Large intestine (tissue), 3 donors: ENCODE measurements around the gene FTL. TPM values are rescaled to one million over a fixed set of nuclear protein-coding genes. Genes with fewer than 3 reads are reported as not detected.

ENCODE experiments used
- DNase-seq, 2 donors: peaks; one replicate each; pipeline versions ENCODE4 v3.0.0 to v3.0.0-alpha.2; 2013
- H3K27ac ChIP-seq: one replicate; pipeline ENCODE4 v1.5.1; 2013; ENCODE audit warnings: low read length
- H3K27me3 ChIP-seq: 2 replicates; pipeline ENCODE4 v1.6.1; 2013; ENCODE audit warnings: low read length; ENCODE audit not compliant: control insufficient read depth, insufficient read depth
- H3K36me3 ChIP-seq: 2 replicates; pipeline ENCODE4 v1.6.1; 2013; ENCODE audit warnings: low read length; ENCODE audit not compliant: control insufficient read depth, insufficient read depth
- H3K4me1 ChIP-seq: one replicate; pipeline ENCODE4 v1.6.1; 2013; ENCODE audit warnings: low read length; ENCODE audit not compliant: control insufficient read depth, insufficient read depth
- H3K4me3 ChIP-seq: one replicate; pipeline ENCODE4 v1.5.1; 2013; ENCODE audit warnings: low read length
- H3K9me3 ChIP-seq: one replicate; pipeline ENCODE4 v1.6.1; 2013; ENCODE audit warnings: mild to moderate bottlenecking, low read depth, low read length, moderate library complexity; ENCODE audit not compliant: control insufficient read depth
- WGBS: methylation state at CpG from one replicate; pipeline ENCODE4 v1.1.5; 2013; ENCODE audit warnings: low lambda C conversion rate; ENCODE audit not compliant: insufficient coverage; 5-methylcytosine and 5-hydroxymethylcytosine counted together
- polyA plus RNA-seq: library from polyadenylated mRNA; unstranded; fragments of 120-200 nt; gene quantifications from one replicate; pipeline ENCODE4 v1.2.1, GENCODE V29; 2013

FTL gene
- polyA plus RNA-seq, 1 donor = 6,937 TPM

DNA sequence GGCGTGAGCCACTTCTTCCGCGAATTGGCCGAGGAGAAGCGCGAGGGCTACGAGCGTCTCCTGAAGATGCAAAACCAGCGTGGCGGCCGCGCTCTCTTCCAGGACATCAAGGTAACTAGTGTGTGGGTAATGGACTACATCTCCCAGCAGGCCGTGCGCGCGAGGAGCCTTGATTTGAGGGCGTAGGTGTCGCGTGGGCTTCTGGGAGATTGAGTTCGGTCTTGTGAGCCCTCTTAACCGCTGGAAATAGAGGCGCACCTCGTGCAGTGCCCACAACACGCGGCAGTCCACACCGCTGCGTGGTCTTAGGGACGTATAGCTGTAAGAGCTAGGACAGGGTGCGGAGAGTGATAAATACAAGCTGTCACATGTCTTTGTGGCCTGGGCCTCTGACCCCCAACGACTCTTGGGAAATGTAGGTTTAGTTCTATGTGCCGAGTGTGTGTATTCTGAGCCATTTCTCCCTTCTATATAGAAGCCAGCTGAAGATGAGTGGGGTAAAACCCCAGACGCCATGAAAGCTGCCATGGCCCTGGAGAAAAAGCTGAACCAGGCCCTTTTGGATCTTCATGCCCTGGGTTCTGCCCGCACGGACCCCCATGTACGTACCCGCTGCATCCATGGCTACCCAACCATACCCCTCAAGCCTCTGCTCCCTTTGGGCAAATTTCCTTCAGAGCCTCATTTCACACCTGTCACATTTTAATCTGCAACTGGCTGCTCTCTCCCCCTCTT is 864 bp downstream of the FTL start:
- H3K36me3 ChIP-seq = peaks cover 42% of the 10 kb centered on the region

DNA sequence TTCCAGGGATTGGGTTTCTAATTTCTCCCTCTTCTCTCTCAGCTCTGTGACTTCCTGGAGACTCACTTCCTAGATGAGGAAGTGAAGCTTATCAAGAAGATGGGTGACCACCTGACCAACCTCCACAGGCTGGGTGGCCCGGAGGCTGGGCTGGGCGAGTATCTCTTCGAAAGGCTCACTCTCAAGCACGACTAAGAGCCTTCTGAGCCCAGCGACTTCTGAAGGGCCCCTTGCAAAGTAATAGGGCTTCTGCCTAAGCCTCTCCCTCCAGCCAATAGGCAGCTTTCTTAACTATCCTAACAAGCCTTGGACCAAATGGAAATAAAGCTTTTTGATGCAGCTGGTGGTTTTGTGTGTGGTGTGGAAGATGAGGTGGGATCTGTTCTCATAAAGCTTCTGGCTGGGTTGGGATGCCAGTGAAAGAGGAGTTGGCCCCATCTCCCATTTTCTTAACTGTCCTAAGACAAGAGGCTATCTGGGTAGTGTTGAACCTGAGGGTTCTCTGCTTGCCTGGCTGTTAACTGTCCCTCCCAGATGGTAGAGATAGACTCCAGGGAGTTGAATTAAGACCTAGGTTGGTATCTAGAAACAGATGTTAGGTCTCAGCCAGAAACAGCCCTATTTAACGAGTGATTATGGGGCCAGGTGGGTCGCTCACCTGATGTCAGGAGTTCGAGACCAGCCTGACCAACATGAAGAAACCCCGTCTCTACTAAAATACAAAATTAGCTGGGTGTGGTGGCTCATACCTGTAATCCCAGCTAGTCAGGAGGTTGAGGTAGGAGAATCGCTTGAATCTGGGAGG is 1.6 kb downstream of the FTL start:
- no CpG with 5 or more reads among the region's 10 CpGs for WGBS
- peaks cover 17% of the 10 kb centered on the region for H3K4me1 ChIP-seq
- H3K27ac ChIP-seq = peak overlapping the region; percentile 79
- DNase-seq = no peak
- peaks cover 13% of the 10 kb centered on the region for H3K9me3 ChIP-seq
- no peaks in the 10 kb centered on the region for H3K27me3 ChIP-seq
- H3K4me3 ChIP-seq = peak overlapping the region; percentile 91
- peaks cover 42% of the 10 kb centered on the region for H3K36me3 ChIP-seq

More for the DNA sequence above, 864 bp downstream of the FTL start:
- Histone ChIP-seq H3K27ac (peak overlapping the region; percentile 79), H3K4me3 (peak overlapping the region; percentile 91), H3K4me1 (peaks cover 25% of the 10 kb centered on the region), H3K9me3 (peaks cover 13% of the 10 kb centered on the region), H3K27me3 (no peaks in the 10 kb centered on the region)
- no CpG with 5 or more reads among the region's 36 CpGs for WGBS
- peak; percentile 68 to 79 for DNase-seq

- peaks cover 12% of the 10 kb centered on the region for H3K4me1 ChIP-seq
- H3K36me3 ChIP-seq = peaks cover 46% of the 10 kb centered on the region
- WGBS = no CpG with 5 or more reads among the region's 14 CpGs
- H3K27me3 ChIP-seq = no peaks in the 10 kb centered on the region
- peaks cover 13% of the 10 kb centered on the region for H3K9me3 ChIP-seq
- peak overlapping the region; percentile 91 for H3K4me3 ChIP-seq
- DNase-seq = peak; percentile 70 to 85
- H3K27ac ChIP-seq = peak overlapping the region; percentile 79
These were observed 2.5 kb downstream of the FTL start for GRCh38 chr19:48967346-48968178.

DNA sequence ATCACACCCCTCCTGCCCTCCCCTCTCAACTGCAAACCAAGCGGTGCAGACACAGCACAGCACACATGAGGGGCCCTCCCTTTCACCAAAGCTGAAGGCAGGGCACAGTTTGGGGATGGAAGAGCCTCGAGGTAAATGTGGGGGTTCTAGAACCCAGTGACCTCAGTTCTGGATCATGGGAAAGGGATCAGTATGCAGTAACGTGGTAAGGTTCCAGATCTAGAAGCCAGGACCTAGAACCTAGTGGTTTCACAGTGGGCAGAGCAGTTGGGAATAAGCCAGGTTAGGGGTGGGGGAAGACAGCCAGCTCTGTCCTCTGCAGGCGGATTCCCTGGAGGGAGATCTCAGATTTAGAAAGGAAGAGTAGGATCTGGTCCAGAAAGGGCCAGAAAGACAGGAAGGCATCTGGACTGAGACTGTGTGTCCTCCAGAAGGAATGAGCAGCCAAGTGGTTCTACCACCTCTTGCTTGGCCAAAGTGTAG is 3.1 kb downstream of the FTL start:
- H3K9me3 ChIP-seq = peaks cover 13% of the 10 kb centered on the region
- peak overlapping the region; percentile 79 for H3K27ac ChIP-seq
- H3K36me3 ChIP-seq = peaks cover 52% of the 10 kb centered on the region
- peaks cover 12% of the 10 kb centered on the region for H3K4me1 ChIP-seq
- no peak overlapping the region for H3K4me3 ChIP-seq
- DNase-seq = peak in 1 of 2 donors; percentile 44
- WGBS = no CpG with 5 or more reads among the region's 4 CpGs
- H3K27me3 ChIP-seq = no peaks in the 10 kb centered on the region

DNA sequence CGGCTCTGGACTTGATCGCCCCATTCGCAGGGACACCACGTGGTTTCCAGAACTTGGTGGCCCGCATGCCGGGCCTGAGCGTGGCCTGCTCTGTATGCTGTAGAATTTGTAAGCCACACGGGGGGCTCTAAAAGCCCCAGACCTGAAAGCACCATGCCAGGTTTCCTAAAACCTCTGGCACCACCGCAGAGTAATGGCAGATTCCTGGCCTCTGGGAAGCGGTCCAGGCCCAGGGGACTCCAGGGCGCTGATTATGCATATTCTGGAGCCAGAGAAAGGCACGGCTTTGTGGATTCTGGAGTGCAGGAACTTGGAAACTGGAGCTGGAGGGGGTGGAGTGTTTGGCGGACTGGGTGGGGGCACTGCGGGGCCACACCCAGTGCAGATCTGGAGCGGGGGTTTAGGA is 3.7 kb downstream of the FTL start:
- H3K9me3 ChIP-seq = peaks cover 13% of the 10 kb centered on the region
- H3K4me3 ChIP-seq = no peak overlapping the region
- H3K36me3 ChIP-seq = peaks cover 56% of the 10 kb centered on the region
- peaks cover 11% of the 10 kb centered on the region for H3K4me1 ChIP-seq
- no peak for DNase-seq
- no peaks in the 10 kb centered on the region for H3K27me3 ChIP-seq
- no CpG with 5 or more reads among the region's 15 CpGs for WGBS
- no peak overlapping the region for H3K27ac ChIP-seq

GRCh38 chr19:48969276-48970138 is 4.4 kb downstream of the FTL start:
- WGBS = no CpG with 5 or more reads among the region's 45 CpGs
- Histone ChIP-seq H3K27me3 (no peaks in the 10 kb centered on the region), H3K27ac (no peak overlapping the region), H3K36me3 (peaks cover 63% of the 10 kb centered on the region), H3K4me3 (no peak overlapping the region), H3K4me1 (peaks cover 5% of the 10 kb centered on the region), H3K9me3 (peaks cover 13% of the 10 kb centered on the region)
- DNase-seq = no peak

DNA sequence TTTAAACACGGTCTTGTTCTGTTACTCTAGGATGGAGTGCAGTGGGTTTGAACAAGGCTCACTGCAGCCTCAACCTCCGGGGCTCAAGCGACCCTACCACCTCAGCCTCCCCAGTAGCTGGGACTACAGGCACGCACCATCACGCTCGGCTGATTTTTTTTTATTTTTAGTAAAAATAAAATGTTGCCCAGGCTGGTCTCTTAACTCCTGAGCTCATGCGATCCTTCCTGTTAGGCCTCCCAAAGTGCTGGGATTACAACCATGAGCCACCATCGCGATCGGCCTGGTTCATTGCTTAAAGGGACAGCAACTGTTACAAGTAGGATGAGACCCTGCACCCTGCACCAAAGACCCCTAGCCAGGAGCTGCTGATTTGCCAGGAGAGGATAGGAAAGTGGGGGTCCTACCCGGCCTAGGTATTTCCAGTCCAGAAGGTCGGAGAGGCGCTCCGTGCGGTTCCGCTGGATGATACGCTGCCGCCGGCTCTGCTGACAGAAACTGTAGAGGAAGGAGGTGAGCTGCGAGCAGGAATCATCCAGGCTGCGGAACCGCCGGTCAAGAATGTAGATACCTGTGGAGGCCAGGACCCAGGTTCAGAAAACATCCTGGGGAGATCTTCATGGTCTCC is 5.1 kb downstream of the FTL start:
- Histone ChIP-seq H3K9me3 (peaks cover 10% of the 10 kb centered on the region), H3K27ac (no peak overlapping the region), H3K4me3 (no peak overlapping the region), H3K36me3 (peaks cover 67% of the 10 kb centered on the region), H3K27me3 (no peaks in the 10 kb centered on the region), H3K4me1 (peaks cover 2% of the 10 kb centered on the region)
- DNase-seq = no peak
- 100% methylated on average over 4 of the region's 23 CpGs for WGBS

- Histone ChIP-seq H3K27ac (no peak overlapping the region), H3K4me1 (peaks cover 2% of the 10 kb centered on the region), H3K9me3 (peaks cover 10% of the 10 kb centered on the region), H3K36me3 (peaks cover 64% of the 10 kb centered on the region), H3K27me3 (no peaks in the 10 kb centered on the region), H3K4me3 (no peak overlapping the region)
- WGBS = no CpG with 5 or more reads among the region's 19 CpGs
- peak; percentile 76 to 79 for DNase-seq
These were observed 5.8 kb downstream of the FTL start for GRCh38 chr19:48970923-48971395.
